DND-41 (cell line): ENCODE measurements around the gene TEF.

Experiments used
- ATAC-seq: fragments of 200-7000 bp; cut with Tn5 transposase; 3 replicates; pipeline ENCODE4 v1.9.1; 2021; ENCODE audit warnings: low read depth; ENCODE audit not compliant: insufficient read depth
- DNase-seq: peaks from one replicate; pipeline ENCODE4 v3.0.0-alpha.2; 2020
- H2AFZ ChIP-seq: 2 replicates; pipeline ENCODE4 v1.6.0; 2012; ENCODE audit warnings: low read depth, low read length
- H3K27ac ChIP-seq: 2 replicates; pipeline ENCODE4 v1.5.1; 2012; ENCODE audit warnings: low read length, inconsistent platforms
- H3K27me3 ChIP-seq: fragments of 200-600 bp; sonication (generic); 2 replicates; pipeline ENCODE4 v1.6.0; 2012; ENCODE audit warnings: low read length, mild to moderate bottlenecking, inconsistent platforms; ENCODE audit not compliant: insufficient read depth, poor library complexity
- H3K36me3 ChIP-seq: 2 replicates; pipeline ENCODE4 v1.5.1; 2012; ENCODE audit warnings: low read length, inconsistent platforms; ENCODE audit not compliant: insufficient read depth
- H3K4me1 ChIP-seq: 2 replicates; pipeline ENCODE4 v1.5.1; 2012; ENCODE audit warnings: mild to moderate bottlenecking, low read length; ENCODE audit not compliant: insufficient read depth
- H3K4me2 ChIP-seq: 2 replicates; pipeline ENCODE4 v1.6.0; 2012; ENCODE audit warnings: mild to moderate bottlenecking, moderate library complexity, low read length, inconsistent platforms; ENCODE audit not compliant: insufficient read depth
- H3K4me3 ChIP-seq, 2 experiments: fragments of 200-600 bp in 1 of 2; shearing (Covaris generic) in 1 of 2; 2 replicates each; pipeline ENCODE4 v1.5.1; 2012 to 2016; ENCODE audit warnings: inconsistent platforms in 2 of 2, low read length in 2 of 2, mild to moderate bottlenecking in 2 of 2, low read depth in 1 of 2, moderate library complexity in 1 of 2
- H3K79me2 ChIP-seq: 2 replicates; pipeline ENCODE4 v1.6.0; 2012; ENCODE audit warnings: low read length, inconsistent platforms; ENCODE audit not compliant: insufficient read depth
- H3K9ac ChIP-seq: 2 replicates; pipeline ENCODE4 v1.6.0; 2012; ENCODE audit warnings: low read depth, mild to moderate bottlenecking, inconsistent platforms, low read length, moderate library complexity
- H3K9me3 ChIP-seq: 2 replicates; pipeline ENCODE4 v1.5.1; 2012; ENCODE audit warnings: low read length, moderate library complexity, mild to moderate bottlenecking, inconsistent platforms; ENCODE audit not compliant: insufficient read depth, severe bottlenecking
- H4K20me1 ChIP-seq: 2 replicates; pipeline ENCODE4 v1.6.0; 2012; ENCODE audit warnings: low read length; ENCODE audit not compliant: insufficient read depth
- EZH2 ChIP-seq: IDR thresholded peaks from 3 replicates; pipeline ENCODE4 v1.6.1; 2012; ENCODE audit warnings: borderline replicate concordance, low read depth, mild to moderate bottlenecking, moderate library complexity, low read length, inconsistent platforms; ENCODE audit not compliant: severe bottlenecking
- TF ChIP-seq, protein P1 (sequence below): IDR thresholded peaks from 2 replicates; pipeline ENCODE4 v1.5.1; 2012; ENCODE audit warnings: borderline replicate concordance, low read length, moderate library complexity, mild to moderate bottlenecking; ENCODE audit not compliant: poor library complexity, severe bottlenecking; ENCODE audit errors: extremely low read depth

Gene TEF

DNA sequence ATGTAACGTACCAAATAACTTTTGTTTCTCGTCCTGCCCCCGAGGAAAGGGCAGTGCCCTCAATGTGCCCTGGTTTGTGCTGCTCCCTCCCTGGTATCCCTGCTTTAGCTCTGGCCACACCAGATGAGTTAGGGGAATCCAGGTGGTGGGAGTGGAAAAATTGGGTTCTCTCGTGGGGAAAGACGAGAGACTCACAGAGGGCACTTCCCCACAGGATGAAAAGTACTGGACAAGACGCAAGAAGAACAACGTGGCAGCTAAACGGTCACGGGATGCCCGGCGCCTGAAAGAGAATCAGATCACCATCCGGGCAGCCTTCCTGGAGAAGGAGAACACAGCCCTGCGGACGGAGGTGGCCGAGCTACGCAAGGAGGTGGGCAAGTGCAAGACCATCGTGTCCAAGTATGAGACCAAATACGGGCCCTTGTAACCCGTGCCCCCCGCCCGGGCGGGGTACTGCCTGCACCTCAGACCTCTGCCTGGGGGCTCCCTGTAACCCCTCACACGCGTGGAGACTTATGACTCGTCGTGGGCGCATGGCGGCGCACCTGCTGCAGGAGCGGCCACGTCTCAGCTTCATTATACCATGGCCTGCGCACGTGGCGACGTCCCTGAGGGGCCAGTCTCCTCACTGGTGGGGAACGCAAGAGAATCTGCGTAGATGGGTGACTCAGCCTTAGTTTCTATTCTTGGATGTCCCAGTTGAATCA is 13.9 kb downstream of the TEF start:
- H2AFZ ChIP-seq, result no peak overlapping the region
- no peaks in the 10 kb centered on the region for H3K9me3 ChIP-seq
- H3K27ac ChIP-seq, result no peak overlapping the region
- ATAC-seq (no peak), DNase-seq (no peak)
- no peaks in the 10 kb centered on the region for H3K27me3 ChIP-seq
- no peaks in the 10 kb centered on the region for H3K79me2 ChIP-seq
- H4K20me1 ChIP-seq, result no peaks in the 10 kb centered on the region
- peaks cover 16% of the 10 kb centered on the region for H3K36me3 ChIP-seq
- H3K4me1 ChIP-seq, result no peaks in the 10 kb centered on the region
- H3K4me2 ChIP-seq, result no peak overlapping the region
- no peak overlapping the region for H3K4me3 ChIP-seq
- no peak overlapping the region for H3K9ac ChIP-seq
- TF ChIP-seq, protein P1, sequence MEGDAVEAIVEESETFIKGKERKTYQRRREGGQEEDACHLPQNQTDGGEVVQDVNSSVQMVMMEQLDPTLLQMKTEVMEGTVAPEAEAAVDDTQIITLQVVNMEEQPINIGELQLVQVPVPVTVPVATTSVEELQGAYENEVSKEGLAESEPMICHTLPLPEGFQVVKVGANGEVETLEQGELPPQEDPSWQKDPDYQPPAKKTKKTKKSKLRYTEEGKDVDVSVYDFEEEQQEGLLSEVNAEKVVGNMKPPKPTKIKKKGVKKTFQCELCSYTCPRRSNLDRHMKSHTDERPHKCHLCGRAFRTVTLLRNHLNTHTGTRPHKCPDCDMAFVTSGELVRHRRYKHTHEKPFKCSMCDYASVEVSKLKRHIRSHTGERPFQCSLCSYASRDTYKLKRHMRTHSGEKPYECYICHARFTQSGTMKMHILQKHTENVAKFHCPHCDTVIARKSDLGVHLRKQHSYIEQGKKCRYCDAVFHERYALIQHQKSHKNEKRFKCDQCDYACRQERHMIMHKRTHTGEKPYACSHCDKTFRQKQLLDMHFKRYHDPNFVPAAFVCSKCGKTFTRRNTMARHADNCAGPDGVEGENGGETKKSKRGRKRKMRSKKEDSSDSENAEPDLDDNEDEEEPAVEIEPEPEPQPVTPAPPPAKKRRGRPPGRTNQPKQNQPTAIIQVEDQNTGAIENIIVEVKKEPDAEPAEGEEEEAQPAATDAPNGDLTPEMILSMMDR, result no peak

DNA sequence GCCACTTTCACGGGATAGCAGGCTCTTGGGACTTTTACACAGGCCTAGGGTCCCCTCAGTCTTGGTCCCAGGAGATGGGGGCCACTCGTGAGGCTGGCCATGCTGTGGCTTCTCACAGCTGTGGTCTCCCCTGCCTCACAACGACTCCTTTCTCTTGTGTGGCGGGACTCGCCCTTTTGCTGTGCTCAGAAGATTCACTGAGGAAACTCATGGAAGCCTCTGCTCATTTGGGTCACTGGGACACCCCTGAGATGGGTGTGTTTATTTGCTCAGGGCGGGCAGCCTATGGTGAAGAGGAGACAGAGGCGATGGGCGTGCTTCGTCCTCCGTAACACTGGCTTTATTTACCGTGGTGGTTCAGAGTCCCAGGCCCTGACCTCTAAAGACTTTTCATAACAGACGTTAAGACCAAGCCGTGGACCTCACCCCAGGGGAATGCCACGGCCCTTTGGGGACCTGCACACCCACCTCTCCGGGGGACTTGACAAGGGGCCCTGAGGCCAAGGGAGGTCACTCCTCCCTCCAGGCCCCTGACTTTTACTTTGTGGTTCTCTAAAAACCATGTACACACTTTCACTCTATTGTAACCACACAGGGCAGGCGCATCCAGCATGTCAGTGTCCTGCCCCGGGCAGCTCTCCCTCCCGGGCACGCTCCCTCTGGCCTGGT is 15.5 kb downstream of the TEF start:
- peaks cover 16% of the 10 kb centered on the region for H3K36me3 ChIP-seq
- H4K20me1 ChIP-seq, result no peaks in the 10 kb centered on the region
- no peak overlapping the region for H3K9ac ChIP-seq
- H3K4me1 ChIP-seq, result no peaks in the 10 kb centered on the region
- H3K4me3 ChIP-seq, result no peak overlapping the region
- no peaks in the 10 kb centered on the region for H3K27me3 ChIP-seq
- no peak for DNase-seq
- no peak overlapping the region for H2AFZ ChIP-seq
- no peak overlapping the region for H3K4me2 ChIP-seq
- no peaks in the 10 kb centered on the region for H3K9me3 ChIP-seq
- TF ChIP-seq EZH2, result no peak
- TF ChIP-seq, protein P1, result no peak
- no peak for ATAC-seq
- H3K27ac ChIP-seq, result no peak overlapping the region
- no peaks in the 10 kb centered on the region for H3K79me2 ChIP-seq

DNA sequence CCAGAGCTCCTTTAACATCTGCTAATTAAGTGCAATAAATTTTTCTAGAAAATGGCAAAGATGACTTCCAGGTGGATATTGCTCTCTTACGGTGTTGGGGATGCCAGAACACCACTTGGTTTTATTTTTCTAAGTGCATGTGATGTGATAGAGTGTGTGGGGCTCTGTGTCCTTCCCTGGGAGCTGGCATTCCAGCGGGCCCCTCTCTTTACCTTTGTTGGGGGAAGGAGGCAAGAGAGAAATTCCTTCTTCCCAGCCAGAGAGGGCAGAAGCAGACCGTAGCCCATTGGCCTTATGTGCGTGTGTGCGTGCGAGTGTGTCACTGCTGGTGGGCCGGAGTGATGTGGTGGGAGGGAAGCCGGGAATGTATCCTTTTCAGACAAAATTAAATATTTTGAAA is 17.2 kb downstream of the TEF start:
- no peak overlapping the region for H3K4me2 ChIP-seq
- H3K4me1 ChIP-seq, result peaks cover 4% of the 10 kb centered on the region
- TF ChIP-seq EZH2, result no peak
- TF ChIP-seq, protein P1, result no peak
- H3K27ac ChIP-seq, result no peak overlapping the region
- H3K79me2 ChIP-seq, result no peaks in the 10 kb centered on the region
- DNase-seq (no peak), ATAC-seq (no peak)
- H4K20me1 ChIP-seq, result no peaks in the 10 kb centered on the region
- no peaks in the 10 kb centered on the region for H3K9me3 ChIP-seq
- H2AFZ ChIP-seq, result no peak overlapping the region
- no peak overlapping the region for H3K4me3 ChIP-seq
- peaks cover 16% of the 10 kb centered on the region for H3K36me3 ChIP-seq
- H3K27me3 ChIP-seq, result no peaks in the 10 kb centered on the region
- H3K9ac ChIP-seq, result no peak overlapping the region
